Left ventricle myocardium superior (tissue), 1 donor: ENCODE measurements around the gene KLHL29. TPM values are rescaled to one million over a fixed set of nuclear protein-coding genes. Genes with fewer than 3 reads are reported as not detected.

Source experiments
- ATAC-seq: fragments of 200-7000 bp; cut with Tn5 transposase; one replicate; pipeline ENCODE4 v1.9.1; 2020; ENCODE audit warnings: mild to moderate bottlenecking, moderate library complexity
- DNase-seq: peaks from one replicate; pipeline ENCODE4 v3.0.0-alpha.2; 2020
- intact Hi-C: fragments of 100-400 bp; cut with micrococcal nuclease; formaldehyde crosslinking; loops from one replicate; pipeline ENCODE4 v1.11.0; 2022
- total RNA-seq: library from RNA; stranded (reverse); fragmentation: NEBNext Ultra II Directional; extraction: Animal tissue kit (Norgen Biotek cat#: 25700); gene quantifications from one replicate; pipeline ENCODE4 v1.2.1, GENCODE V29; 2021
- donor health status: DM: no; HTN: yes; CAD: no; lungs with severe emphysema.

KLHL29 gene
- total RNA-seq, 1 donor from 2014 or later: 0.69 TPM

DNA sequence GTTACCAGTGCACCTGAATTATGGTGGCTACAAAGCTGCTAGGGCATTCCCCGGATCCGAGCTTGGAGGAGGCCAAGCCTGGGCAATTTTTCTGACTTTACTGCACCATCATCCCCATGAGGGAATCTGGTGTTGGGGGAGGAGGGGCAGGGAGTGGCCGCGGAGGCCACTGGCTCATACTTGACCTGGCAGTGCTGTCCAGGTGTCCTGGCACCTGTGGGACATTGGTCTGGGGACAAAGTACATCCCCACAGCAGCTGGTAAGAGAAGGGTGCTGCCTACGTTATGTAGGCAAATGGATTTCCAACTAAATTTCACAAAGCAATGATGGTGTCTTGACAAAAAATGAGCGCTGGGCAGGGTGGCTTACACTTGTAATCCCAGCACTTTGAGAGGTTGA, 48.3 kb downstream of the KLHL29 start:
- intact Hi-C loops: no loop called here
- ATAC-seq (no peak), DNase-seq (no peak)

- DNase-seq (no peak), ATAC-seq (no peak)
- intact Hi-C loops: no loop called here
Observed at GRCh38 chr2:23434721-23435121, 49.7 kb downstream of the KLHL29 start.

- intact Hi-C loops: no loop called here
- DNase-seq: no peak
- ATAC-seq: no peak
Observed at GRCh38 chr2:23435250-23436035, 50.5 kb downstream of the KLHL29 start.

GRCh38 chr2:23436346-23437098, 51.5 kb downstream of the KLHL29 start:
- ATAC-seq (no peak), DNase-seq (no peak)
- intact Hi-C loops: no loop called here

DNA sequence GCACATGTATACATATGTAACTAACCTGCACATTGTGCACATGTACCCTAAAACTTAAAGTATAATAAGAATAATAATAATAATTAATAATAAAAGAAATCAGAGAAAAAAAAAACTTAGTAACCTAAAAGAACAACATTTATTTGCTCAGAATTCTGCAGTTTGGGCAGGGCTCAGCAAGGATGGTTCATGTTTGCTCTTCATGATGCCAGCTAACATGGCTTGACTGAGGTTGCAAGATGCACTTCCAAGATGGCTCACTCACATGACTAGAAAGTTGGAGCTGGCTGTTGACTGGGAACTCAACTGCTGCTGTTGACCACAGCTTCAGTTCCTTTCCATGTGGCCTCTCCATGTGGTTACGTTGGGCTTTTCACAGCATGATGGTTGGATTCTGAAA, 56.4 kb downstream of the KLHL29 start:
- intact Hi-C loops: no loop called here
- DNase-seq (no peak), ATAC-seq (no peak)

- DNase-seq (no peak), ATAC-seq (no peak)
- intact Hi-C loops: no loop called here
Observed at GRCh38 chr2:23445450-23445868, 60.5 kb downstream of the KLHL29 start.

- intact Hi-C loops: no loop called here
- no peak for DNase-seq
- no peak for ATAC-seq
Observed at GRCh38 chr2:23446916-23447315, 61.9 kb downstream of the KLHL29 start.

DNA sequence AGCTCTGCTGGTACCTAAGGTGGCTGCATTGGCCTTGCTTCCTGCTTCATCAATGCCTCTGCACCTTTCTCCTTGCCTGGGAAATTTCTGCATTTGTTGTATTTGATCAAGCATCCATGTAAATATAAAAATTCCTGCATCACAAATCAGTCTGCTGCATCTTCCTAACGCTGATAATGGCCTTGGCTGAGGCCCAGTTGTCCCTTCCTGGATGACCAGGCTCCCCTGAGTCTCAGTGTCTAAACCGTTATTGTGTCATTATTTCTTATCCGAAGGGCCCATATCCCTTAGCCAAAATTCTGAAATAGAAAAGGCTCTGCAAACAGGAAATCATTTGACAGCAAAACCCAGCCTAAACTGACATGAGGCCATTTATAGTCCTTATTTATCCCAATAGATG, 62.4 kb downstream of the KLHL29 start:
- ATAC-seq: no peak
- intact Hi-C loops: no loop called here
- no peak for DNase-seq

- intact Hi-C loops: no loop called here
- ATAC-seq (no peak), DNase-seq (no peak)
Observed at GRCh38 chr2:23448906-23449305, 63.9 kb downstream of the KLHL29 start.

DNA sequence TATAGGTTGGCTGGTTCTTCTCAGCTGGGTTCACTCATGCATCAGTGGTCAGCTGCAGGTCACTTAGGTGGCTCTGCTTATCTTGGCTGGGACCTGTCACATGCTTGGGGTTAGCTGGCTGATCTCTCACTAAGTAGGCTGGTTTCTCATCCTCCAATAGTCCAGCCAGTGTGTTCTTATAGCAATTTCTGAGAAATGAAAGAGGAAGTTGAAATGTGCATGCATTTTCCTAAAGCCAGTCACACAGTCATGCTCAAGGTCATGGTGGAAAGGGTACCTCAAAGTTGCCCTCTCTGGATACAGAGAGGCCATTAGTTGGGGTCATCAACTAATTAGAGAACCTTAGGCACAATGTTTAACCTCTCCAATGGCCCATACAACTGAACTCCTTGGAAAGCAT, 64.4 kb downstream of the KLHL29 start:
- DNase-seq (no peak), ATAC-seq (no peak)
- intact Hi-C loops: no loop called here

GRCh38 chr2:23449831-23450331, 64.9 kb downstream of the KLHL29 start:
- peak; percentile 87 for ATAC-seq
- no peak for DNase-seq
- intact Hi-C loops: no loop called here

GRCh38 chr2:23452372-23452771, 67.4 kb downstream of the KLHL29 start:
- DNase-seq: no peak
- ATAC-seq: no peak
- intact Hi-C loops: no loop called here

- no peak for DNase-seq
- intact Hi-C loops: no loop called here
- no peak for ATAC-seq
Observed at GRCh38 chr2:23452853-23453420, 68.0 kb downstream of the KLHL29 start.

DNA sequence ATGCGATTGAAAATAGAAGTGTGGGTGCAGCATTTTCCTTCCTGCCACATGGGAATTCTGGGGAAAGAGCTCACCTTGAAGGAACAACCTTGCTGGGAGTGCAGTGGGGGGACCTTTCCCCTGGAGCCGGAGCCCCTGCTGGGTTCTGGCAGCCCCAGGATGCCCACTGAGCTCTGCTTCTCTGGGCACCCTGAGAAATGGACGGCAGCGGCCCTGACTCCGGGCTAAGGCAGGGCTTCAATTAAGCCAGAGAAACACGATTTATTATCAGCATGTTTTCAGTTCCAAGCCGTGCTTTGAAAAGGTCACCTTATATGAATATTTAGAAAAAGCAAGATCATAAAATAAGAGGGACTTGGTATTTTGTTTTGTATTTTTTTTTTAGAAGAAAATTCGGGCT, 68.5 kb downstream of the KLHL29 start:
- intact Hi-C loops: no loop called here
- DNase-seq (no peak), ATAC-seq (no peak)

GRCh38 chr2:23453836-23454460, 69.0 kb downstream of the KLHL29 start:
- DNase-seq (no peak), ATAC-seq (no peak)
- intact Hi-C loops: no loop called here

DNA sequence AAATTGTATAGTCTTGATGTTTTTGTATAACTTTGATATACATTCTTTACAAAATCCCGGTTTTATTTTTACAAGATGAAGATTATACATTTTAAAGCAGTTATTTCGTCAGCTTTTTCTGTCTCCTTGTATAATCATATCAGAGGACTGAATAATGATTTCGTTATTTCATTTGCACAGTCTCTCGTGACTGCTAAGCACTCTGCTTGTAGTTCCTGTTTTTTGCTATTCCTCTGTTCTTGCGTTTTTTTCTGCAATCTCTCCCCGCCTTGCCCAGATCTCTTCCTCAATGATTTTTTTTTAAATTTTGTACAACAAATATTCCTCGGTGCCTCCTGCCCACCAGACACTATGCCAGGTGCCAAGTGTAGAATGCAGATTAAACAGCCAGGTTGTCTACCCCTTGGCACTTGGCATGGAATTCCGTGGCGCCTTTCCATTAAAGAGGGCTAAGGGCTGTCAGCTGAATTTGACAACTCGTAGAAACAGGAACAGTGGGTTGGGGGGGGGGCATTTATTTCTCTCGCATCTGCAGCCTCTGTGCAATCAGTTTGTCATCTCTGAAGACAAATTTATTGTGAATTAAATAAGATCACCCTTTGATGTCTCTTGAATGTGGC, 69.6 kb downstream of the KLHL29 start:
- ATAC-seq (peak; percentile 48), DNase-seq (no peak)
- intact Hi-C loops: no loop called here

DNA sequence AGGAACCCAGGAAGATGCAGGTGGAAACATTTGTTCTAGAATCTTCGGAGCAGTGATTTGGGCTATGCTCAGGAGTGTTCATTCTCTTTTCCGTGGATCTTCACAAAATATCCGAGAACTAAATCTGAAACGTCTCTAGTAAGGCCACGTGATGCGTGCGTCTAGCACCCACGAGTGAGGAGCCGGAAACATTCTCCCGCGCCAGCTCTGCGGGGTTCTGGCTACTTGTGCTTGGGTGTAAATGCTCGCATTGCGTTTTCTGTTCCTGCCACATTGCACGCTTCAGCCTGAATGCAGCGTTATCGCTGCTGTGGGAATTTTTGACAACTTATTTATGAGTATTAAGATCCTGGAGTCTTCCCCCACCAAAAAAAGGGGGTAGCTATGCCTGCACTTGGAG, 71.4 kb downstream of the KLHL29 start:
- DNase-seq: no peak
- ATAC-seq: no peak
- intact Hi-C loops: no loop called here

- intact Hi-C loops: no loop called here
- ATAC-seq (no peak), DNase-seq (no peak)
Observed at GRCh38 chr2:23456881-23457760, 72.1 kb downstream of the KLHL29 start.
